ENCODE results near the gene SINHCAF.

Gene SINHCAF

DNA sequence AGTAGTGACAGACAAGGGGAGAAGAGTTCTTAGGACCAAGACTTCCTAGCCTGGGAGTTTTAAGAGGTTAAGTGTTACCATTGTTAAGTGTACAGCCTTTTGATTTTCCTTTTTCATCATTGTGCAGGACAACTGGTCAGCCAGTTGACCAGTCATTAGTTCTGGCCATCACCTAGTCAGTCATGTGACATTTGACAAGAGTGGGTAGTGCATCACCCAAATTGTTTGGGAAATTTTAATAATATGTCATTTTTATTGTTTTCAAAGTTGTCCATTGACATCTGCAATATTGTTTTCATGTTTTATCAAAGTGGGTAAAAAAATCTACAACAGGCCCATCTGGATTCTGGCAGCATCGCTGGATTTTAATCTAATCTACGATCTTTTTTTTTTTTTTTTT is 15.5 kb downstream of the SINHCAF start:
- H3K36me3 ChIP-seq (ENCODE audit: control insufficient read depth, insufficient read depth, low read length): no peaks in the 10 kb centered on the region
- no peak overlapping the region for H3K9ac ChIP-seq (ENCODE audit: low read length)
- H3K23ac ChIP-seq (ENCODE audit: low read length): no peak overlapping the region
- no peak overlapping the region for H3K27ac ChIP-seq (ENCODE audit: low read depth, low read length)
- no peak overlapping the region for H2BK120ac ChIP-seq (ENCODE audit: low read depth, low read length)
- no peak overlapping the region for H3K56ac ChIP-seq (ENCODE audit: low read length)
- no peak overlapping the region for H2BK5ac ChIP-seq (ENCODE audit: low read length)
- peaks cover 7% of the 10 kb centered on the region for H3K4me1 ChIP-seq (ENCODE audit: control insufficient read depth, low read depth, low read length)
- H2BK15ac ChIP-seq (replicated peaks; ENCODE audit: low read depth): no peak overlapping the region
- no peak for DNase-seq
- H3K4ac ChIP-seq (ENCODE audit: low read depth, low read length): no peak overlapping the region
- H2AK5ac ChIP-seq (ENCODE audit: low read length): no peak overlapping the region
- H3K4me3 ChIP-seq (ENCODE audit: low read length): no peak overlapping the region
- no peak overlapping the region for H4K8ac ChIP-seq (ENCODE audit: low read depth, low read length)
- H3K79me2 ChIP-seq (ENCODE audit: control insufficient read depth, insufficient read depth, low read length): peaks cover 96% of the 10 kb centered on the region
- no peak overlapping the region for H4K5ac ChIP-seq (ENCODE audit: low read length)
- H3K79me1 ChIP-seq (ENCODE audit: low read length): peaks cover 2% of the 10 kb centered on the region
- no CpG with 5 or more reads among the region's 2 CpGs for WGBS (ENCODE audit: extremely low coverage, insufficient coverage, low lambda C conversion rate)
- H3K4me2 ChIP-seq (ENCODE audit: low read length): no peak overlapping the region
- no peaks in the 10 kb centered on the region for H3K27me3 ChIP-seq (ENCODE audit: insufficient read depth, low read length, poor library complexity)
- no peak overlapping the region for H3K18ac ChIP-seq (ENCODE audit: low read length)

- peaks cover 96% of the 10 kb centered on the region for H3K79me2 ChIP-seq (ENCODE audit: control insufficient read depth, insufficient read depth, low read length)
- H2BK5ac ChIP-seq (ENCODE audit: low read length): no peak overlapping the region
- no peak overlapping the region for H2BK120ac ChIP-seq (ENCODE audit: low read depth, low read length)
- no peak overlapping the region for H2AK5ac ChIP-seq (ENCODE audit: low read length)
- H3K79me1 ChIP-seq (ENCODE audit: low read length): peaks cover 8% of the 10 kb centered on the region
- no peak overlapping the region for H4K8ac ChIP-seq (ENCODE audit: low read depth, low read length)
- peaks cover 12% of the 10 kb centered on the region for H3K4me1 ChIP-seq (ENCODE audit: control insufficient read depth, low read depth, low read length)
- H3K56ac ChIP-seq (ENCODE audit: low read length): no peak overlapping the region
- no peak overlapping the region for H3K4me3 ChIP-seq (ENCODE audit: low read length)
- no peak overlapping the region for H4K5ac ChIP-seq (ENCODE audit: low read length)
- H3K9ac ChIP-seq (ENCODE audit: low read length): no peak overlapping the region
- no peak overlapping the region for H3K27ac ChIP-seq (ENCODE audit: low read depth, low read length)
- peaks cover 4% of the 10 kb centered on the region for H3K36me3 ChIP-seq (ENCODE audit: control insufficient read depth, insufficient read depth, low read length)
- no CpG with 5 or more reads among the region's 1 CpG for WGBS (ENCODE audit: extremely low coverage, insufficient coverage, low lambda C conversion rate)
- no peak overlapping the region for H3K23ac ChIP-seq (ENCODE audit: low read length)
- no peak overlapping the region for H2BK15ac ChIP-seq (replicated peaks; ENCODE audit: low read depth)
- no peak overlapping the region for H3K4ac ChIP-seq (ENCODE audit: low read depth, low read length)
- H3K4me2 ChIP-seq (ENCODE audit: low read length): no peak overlapping the region
- H3K18ac ChIP-seq (ENCODE audit: low read length): no peak overlapping the region
- no peaks in the 10 kb centered on the region for H3K27me3 ChIP-seq (ENCODE audit: insufficient read depth, low read length, poor library complexity)
- no peak for DNase-seq
Observed at GRCh38 chr12:31309279-31309678, 16.7 kb downstream of the SINHCAF start.

DNA sequence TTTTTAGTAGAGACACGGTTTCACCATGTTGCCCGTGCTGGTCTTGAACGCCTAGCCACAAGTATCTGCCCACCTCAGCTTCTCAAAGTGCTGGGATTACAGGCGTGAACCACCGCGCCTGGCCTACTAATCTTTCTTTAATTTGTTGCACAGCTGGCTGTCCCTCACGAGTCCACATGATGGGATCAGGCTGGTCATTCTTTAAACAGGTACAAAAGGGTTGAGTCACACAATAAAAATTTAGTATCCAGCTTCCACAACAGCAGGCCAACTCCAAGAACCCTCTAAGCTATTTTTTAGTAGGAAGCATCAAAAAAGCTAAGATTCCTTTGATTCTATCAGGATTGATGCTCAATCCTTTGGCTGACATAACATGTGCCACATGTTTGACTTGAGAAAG is 17.8 kb downstream of the SINHCAF start:
- H3K4me3 ChIP-seq (ENCODE audit: low read length): no peak overlapping the region
- H3K4ac ChIP-seq (ENCODE audit: low read depth, low read length): no peak overlapping the region
- no peak overlapping the region for H3K23ac ChIP-seq (ENCODE audit: low read length)
- H3K4me1 ChIP-seq (ENCODE audit: control insufficient read depth, low read depth, low read length): peaks cover 12% of the 10 kb centered on the region
- no peak overlapping the region for H4K8ac ChIP-seq (ENCODE audit: low read depth, low read length)
- no peak overlapping the region for H2AK5ac ChIP-seq (ENCODE audit: low read length)
- H3K9ac ChIP-seq (ENCODE audit: low read length): no peak overlapping the region
- H2BK120ac ChIP-seq (ENCODE audit: low read depth, low read length): no peak overlapping the region
- H2BK15ac ChIP-seq (replicated peaks; ENCODE audit: low read depth): no peak overlapping the region
- peaks cover 12% of the 10 kb centered on the region for H3K79me1 ChIP-seq (ENCODE audit: low read length)
- no peak overlapping the region for H3K18ac ChIP-seq (ENCODE audit: low read length)
- no peak overlapping the region for H3K56ac ChIP-seq (ENCODE audit: low read length)
- peaks cover 99% of the 10 kb centered on the region for H3K79me2 ChIP-seq (ENCODE audit: control insufficient read depth, insufficient read depth, low read length)
- no peak overlapping the region for H4K5ac ChIP-seq (ENCODE audit: low read length)
- no peaks in the 10 kb centered on the region for H3K27me3 ChIP-seq (ENCODE audit: insufficient read depth, low read length, poor library complexity)
- WGBS (ENCODE audit: extremely low coverage, insufficient coverage, low lambda C conversion rate): no CpG with 5 or more reads among the region's 7 CpGs
- no peak overlapping the region for H3K4me2 ChIP-seq (ENCODE audit: low read length)
- H3K36me3 ChIP-seq (ENCODE audit: control insufficient read depth, insufficient read depth, low read length): peaks cover 9% of the 10 kb centered on the region
- no peak overlapping the region for H3K27ac ChIP-seq (ENCODE audit: low read depth, low read length)
- peak; percentile 54 for DNase-seq
- H2BK5ac ChIP-seq (ENCODE audit: low read length): no peak overlapping the region

DNA sequence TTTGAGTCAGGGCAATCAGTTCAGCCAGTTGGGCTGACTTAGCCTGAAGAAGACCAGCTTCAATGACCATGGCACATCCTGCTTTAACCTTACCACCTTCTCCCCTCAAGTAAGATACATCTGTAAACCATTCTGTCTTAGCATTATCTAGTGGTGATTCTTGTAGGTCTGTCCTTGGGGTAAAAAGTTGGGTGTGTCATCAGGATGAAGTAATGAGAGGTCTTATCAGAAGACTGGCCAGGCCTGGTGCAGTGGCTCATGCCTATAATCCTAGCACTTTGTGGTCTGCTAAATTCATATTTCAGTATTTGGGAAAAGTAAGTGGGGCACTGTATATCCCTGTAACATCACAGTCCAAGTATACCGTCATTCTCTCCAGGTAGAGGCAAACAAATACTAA is 19.1 kb downstream of the SINHCAF start:
- H3K79me2 ChIP-seq (ENCODE audit: control insufficient read depth, insufficient read depth, low read length): peaks cover 99% of the 10 kb centered on the region
- H3K18ac ChIP-seq (ENCODE audit: low read length): no peak overlapping the region
- H2BK15ac ChIP-seq (replicated peaks; ENCODE audit: low read depth): no peak overlapping the region
- H4K8ac ChIP-seq (ENCODE audit: low read depth, low read length): no peak overlapping the region
- H3K9ac ChIP-seq (ENCODE audit: low read length): no peak overlapping the region
- no peak overlapping the region for H3K4ac ChIP-seq (ENCODE audit: low read depth, low read length)
- H2BK5ac ChIP-seq (ENCODE audit: low read length): no peak overlapping the region
- H2AK5ac ChIP-seq (ENCODE audit: low read length): no peak overlapping the region
- H3K36me3 ChIP-seq (ENCODE audit: control insufficient read depth, insufficient read depth, low read length): peaks cover 10% of the 10 kb centered on the region
- no peak overlapping the region for H3K4me2 ChIP-seq (ENCODE audit: low read length)
- H4K5ac ChIP-seq (ENCODE audit: low read length): no peak overlapping the region
- no peak overlapping the region for H3K23ac ChIP-seq (ENCODE audit: low read length)
- H3K79me1 ChIP-seq (ENCODE audit: low read length): peaks cover 12% of the 10 kb centered on the region
- H3K4me3 ChIP-seq (ENCODE audit: low read length): no peak overlapping the region
- H2BK120ac ChIP-seq (ENCODE audit: low read depth, low read length): no peak overlapping the region
- no peak overlapping the region for H3K56ac ChIP-seq (ENCODE audit: low read length)
- WGBS (ENCODE audit: extremely low coverage, insufficient coverage, low lambda C conversion rate): no CpG with 5 or more reads among the region's 1 CpG
- no peaks in the 10 kb centered on the region for H3K27me3 ChIP-seq (ENCODE audit: insufficient read depth, low read length, poor library complexity)
- no peak overlapping the region for H3K27ac ChIP-seq (ENCODE audit: low read depth, low read length)
- DNase-seq: no peak
- peaks cover 12% of the 10 kb centered on the region for H3K4me1 ChIP-seq (ENCODE audit: control insufficient read depth, low read depth, low read length)

- H2AK5ac ChIP-seq (ENCODE audit: low read length): no peak overlapping the region
- no peak overlapping the region for H3K23ac ChIP-seq (ENCODE audit: low read length)
- peaks cover 20% of the 10 kb centered on the region for H3K4me1 ChIP-seq (ENCODE audit: control insufficient read depth, low read depth, low read length)
- H3K36me3 ChIP-seq (ENCODE audit: control insufficient read depth, insufficient read depth, low read length): peaks cover 10% of the 10 kb centered on the region
- WGBS (ENCODE audit: extremely low coverage, insufficient coverage, low lambda C conversion rate): no CpG with 5 or more reads among the region's 5 CpGs
- H3K27ac ChIP-seq (ENCODE audit: low read depth, low read length): no peak overlapping the region
- H3K27me3 ChIP-seq (ENCODE audit: insufficient read depth, low read length, poor library complexity): no peaks in the 10 kb centered on the region
- H3K79me1 ChIP-seq (ENCODE audit: low read length): peaks cover 14% of the 10 kb centered on the region
- no peak overlapping the region for H4K8ac ChIP-seq (ENCODE audit: low read depth, low read length)
- no peak overlapping the region for H3K56ac ChIP-seq (ENCODE audit: low read length)
- no peak overlapping the region for H3K4ac ChIP-seq (ENCODE audit: low read depth, low read length)
- H2BK15ac ChIP-seq (replicated peaks; ENCODE audit: low read depth): no peak overlapping the region
- no peak overlapping the region for H3K4me2 ChIP-seq (ENCODE audit: low read length)
- H3K18ac ChIP-seq (ENCODE audit: low read length): no peak overlapping the region
- H3K4me3 ChIP-seq (ENCODE audit: low read length): no peak overlapping the region
- H3K79me2 ChIP-seq (ENCODE audit: control insufficient read depth, insufficient read depth, low read length): peaks cover 95% of the 10 kb centered on the region
- H3K9ac ChIP-seq (ENCODE audit: low read length): no peak overlapping the region
- H2BK5ac ChIP-seq (ENCODE audit: low read length): no peak overlapping the region
- no peak overlapping the region for H4K5ac ChIP-seq (ENCODE audit: low read length)
- no peak for DNase-seq
- no peak overlapping the region for H2BK120ac ChIP-seq (ENCODE audit: low read depth, low read length)
Observed at GRCh38 chr12:31303466-31303865, 22.5 kb downstream of the SINHCAF start.

GRCh38 chr12:31301311-31301710 is 24.6 kb downstream of the SINHCAF start:
- no peaks in the 10 kb centered on the region for H3K27me3 ChIP-seq (ENCODE audit: insufficient read depth, low read length, poor library complexity)
- no peak overlapping the region for H2AK5ac ChIP-seq (ENCODE audit: low read length)
- H3K9ac ChIP-seq (ENCODE audit: low read length): no peak overlapping the region
- no peak overlapping the region for H4K5ac ChIP-seq (ENCODE audit: low read length)
- no peak overlapping the region for H4K8ac ChIP-seq (ENCODE audit: low read depth, low read length)
- no peak overlapping the region for H3K56ac ChIP-seq (ENCODE audit: low read length)
- no peak overlapping the region for H2BK120ac ChIP-seq (ENCODE audit: low read depth, low read length)
- no peak overlapping the region for H3K27ac ChIP-seq (ENCODE audit: low read depth, low read length)
- no CpG with 5 or more reads among the region's 2 CpGs for WGBS (ENCODE audit: extremely low coverage, insufficient coverage, low lambda C conversion rate)
- H3K4ac ChIP-seq (ENCODE audit: low read depth, low read length): no peak overlapping the region
- peaks cover 18% of the 10 kb centered on the region for H3K79me1 ChIP-seq (ENCODE audit: low read length)
- no peak overlapping the region for H3K23ac ChIP-seq (ENCODE audit: low read length)
- no peak for DNase-seq
- H3K4me1 ChIP-seq (ENCODE audit: control insufficient read depth, low read depth, low read length): peaks cover 15% of the 10 kb centered on the region
- H3K36me3 ChIP-seq (ENCODE audit: control insufficient read depth, insufficient read depth, low read length): peaks cover 10% of the 10 kb centered on the region
- H3K79me2 ChIP-seq (ENCODE audit: control insufficient read depth, insufficient read depth, low read length): peaks cover 90% of the 10 kb centered on the region
- H2BK5ac ChIP-seq (ENCODE audit: low read length): no peak overlapping the region
- H3K18ac ChIP-seq (ENCODE audit: low read length): no peak overlapping the region
- no peak overlapping the region for H2BK15ac ChIP-seq (replicated peaks; ENCODE audit: low read depth)
- H3K4me3 ChIP-seq (ENCODE audit: low read length): no peak overlapping the region
- no peak overlapping the region for H3K4me2 ChIP-seq (ENCODE audit: low read length)

Data from mesendoderm (in vitro differentiated cells).